NCI-H510A (cell line): Measurements from ENCODE around the gene VSX1.

Source experiments
- DNase-seq: peaks from one replicate; lab custom pipeline; 2025; lab: John Stamatoyannopoulos, UW

Gene VSX1

GRCh38 chr20:25040438-25040831 is 41.5 kb downstream of the VSX1 start:
- no peak for DNase-seq

GRCh38 chr20:25039697-25040437 is 42.1 kb downstream of the VSX1 start:
- no peak for DNase-seq

- no peak for DNase-seq
These were observed 43.3 kb downstream of the VSX1 start for GRCh38 chr20:25038591-25039015.

GRCh38 chr20:25038103-25038410 is 43.9 kb downstream of the VSX1 start:
- DNase-seq, result no peak

- DNase-seq, result no peak
These were observed 44.4 kb downstream of the VSX1 start for GRCh38 chr20:25037288-25038102.

- DNase-seq, result no peak
These were observed 45.5 kb downstream of the VSX1 start for GRCh38 chr20:25036331-25036936.

GRCh38 chr20:25035921-25036320 is 46.0 kb downstream of the VSX1 start:
- no peak for DNase-seq

GRCh38 chr20:25033924-25034300 is 48.0 kb downstream of the VSX1 start:
- no peak for DNase-seq

GRCh38 chr20:25033265-25033923 is 48.5 kb downstream of the VSX1 start:
- peak; percentile 61 for DNase-seq

GRCh38 chr20:25032478-25033264 is 49.3 kb downstream of the VSX1 start:
- no peak for DNase-seq

GRCh38 chr20:25032065-25032477 is 49.9 kb downstream of the VSX1 start:
- DNase-seq, result no peak

GRCh38 chr20:25031241-25031640 is 50.7 kb downstream of the VSX1 start:
- no peak for DNase-seq

- DNase-seq, result no peak
These were observed 51.2 kb downstream of the VSX1 start for GRCh38 chr20:25030649-25031207.

- DNase-seq, result no peak
These were observed 51.8 kb downstream of the VSX1 start for GRCh38 chr20:25030007-25030648.

GRCh38 chr20:25025986-25026605 is 55.8 kb downstream of the VSX1 start:
- no peak for DNase-seq
